K562 (cell line): ENCODE results near the gene LHPP. TPM values are rescaled to one million over a fixed set of nuclear protein-coding genes. Genes with fewer than 3 reads are reported as not detected.
A peak's percentile ranks its signal among the peaks of the same experiment; 100 is the strongest.

Experiments used
- ATAC-seq: fragments of 200-7000 bp; cut with Tn5 transposase; 3 replicates; pipeline ENCODE4 v1.9.1; 2020; ENCODE audit warnings: moderate library complexity
- BruUV-seq: library from RNA; stranded (reverse); fragments of 400-500 nt; replicated peaks from 2 replicates; lab custom pipeline; 2021; lab: Mats Ljungman, UMichigan
- CTCF ChIA-PET: fragments of 300-600 bp; formaldehyde crosslinking; extraction: SDS; loops from one replicate; lab custom pipeline; 2021; ENCODE audit warnings: low intra/inter-chr PET ratio; lab: Yijun Ruan, JAX
- POLR2A ChIA-PET: fragments of 300-600, 350-650 bp; sonication (Branson Sonifier 250); formaldehyde crosslinking; extraction: SDS; loops from one replicate; lab custom pipeline; 2021; ENCODE audit warnings: antibody characterized with exemption, inconsistent platforms; lab: Yijun Ruan, JAX
- DNase-seq, 4 experiments: peaks; one replicate each; pipeline versions ENCODE4 v3.0.0 to v3.0.0-alpha.2; 2011 to 2018; ENCODE audit warnings: low spot score in 3 of 4, mixed read lengths in 3 of 4; ENCODE audit errors: extremely low read depth in 1 of 4
- FAIRE-seq: peaks from 2 replicates; lab custom pipeline; 2011; peaks lifted over from hg19 to GRCh38; lab: Jason Lieb, UNC
- H2AFZ ChIP-seq: 2 replicates; pipeline ENCODE4 v1.6.0; 2011; ENCODE audit warnings: low read depth, low read length, control low read depth, inconsistent platforms
- H3K27ac ChIP-seq: fragments of 200-600 bp; 3 replicates; pipeline ENCODE4 v1.8.0; 2011; ENCODE audit warnings: low read depth, mild to moderate bottlenecking, control low read depth, inconsistent platforms, low read length, moderate library complexity, mixed read lengths; ENCODE audit errors: extremely low read depth
- H3K27me3 ChIP-seq, 2 experiments: fragments of 300-600 bp in 1 of 2; 2 replicates in 1 of 2; 3 replicates in 1 of 2; pipeline versions ENCODE4 v1.6.0 to v1.8.0; 2011; ENCODE audit warnings: inconsistent platforms in 2 of 2, low read length in 2 of 2, mild to moderate bottlenecking in 1 of 2, mixed read lengths in 1 of 2, moderate library complexity in 1 of 2; ENCODE audit not compliant: control insufficient read depth in 2 of 2, insufficient read depth in 2 of 2
- H3K36me3 ChIP-seq: fragments of 300-600 bp; 3 replicates; pipeline ENCODE4 v1.8.0; 2011; ENCODE audit warnings: mild to moderate bottlenecking, low read length, inconsistent platforms; ENCODE audit not compliant: control insufficient read depth, insufficient read depth
- H3K4me1 ChIP-seq, 2 experiments: fragments of 200-600 bp in 1 of 2; replicated peaks in 1 of 2; 2 replicates in 1 of 2; 3 replicates in 1 of 2; pipeline versions ENCODE4 v1.5.1 to v1.8.0; 2011; ENCODE audit warnings: inconsistent platforms in 2 of 2, low read length in 2 of 2, mild to moderate bottlenecking in 1 of 2, mixed read lengths in 1 of 2, moderate library complexity in 1 of 2; ENCODE audit not compliant: control insufficient read depth in 2 of 2, insufficient read depth in 2 of 2
- H3K4me2 ChIP-seq: 2 replicates; pipeline ENCODE4 v1.6.1; 2011; ENCODE audit warnings: low read length, control low read depth, inconsistent platforms, mixed read lengths; ENCODE audit not compliant: insufficient read depth
- H3K4me3 ChIP-seq: fragments of 200-600 bp; sonication (generic), shearing (Covaris generic); 2 replicates; pipeline ENCODE4 v1.5.1; 2016; ENCODE audit warnings: control low read depth, inconsistent platforms
- H3K79me2 ChIP-seq: fragments of 200-600 bp; 3 replicates; pipeline ENCODE4 v1.8.0; 2011; ENCODE audit warnings: low read length, inconsistent platforms; ENCODE audit not compliant: control insufficient read depth, insufficient read depth
- H3K9ac ChIP-seq, 2 experiments: 2 replicates each; pipeline versions ENCODE4 v1.6.0 to v1.6.1; 2011; ENCODE audit warnings: low read depth in 2 of 2, low read length in 2 of 2, control low read depth in 1 of 2, inconsistent platforms in 1 of 2, mild to moderate bottlenecking in 1 of 2, mixed read lengths in 1 of 2; ENCODE audit not compliant: insufficient read depth in 1 of 2
- H3K9me1 ChIP-seq: one replicate; pipeline ENCODE4 v1.6.0; 2011; ENCODE audit warnings: inconsistent platforms, mild to moderate bottlenecking, low read length, moderate library complexity; ENCODE audit not compliant: control insufficient read depth, insufficient read depth
- H3K9me3 ChIP-seq: replicated peaks from 2 replicates; pipeline ENCODE4 v1.5.1; 2011; ENCODE audit warnings: low read depth, low read length, inconsistent platforms; ENCODE audit not compliant: control insufficient read depth, insufficient read depth
- H4K20me1 ChIP-seq: replicated peaks from 2 replicates; pipeline ENCODE4 v1.6.1; 2011; ENCODE audit warnings: low read length, inconsistent platforms, mixed read lengths; ENCODE audit not compliant: control insufficient read depth, insufficient read depth
- HNRNPK ChIP-seq: fragments of 200-400 bp; formaldehyde crosslinking; IDR thresholded peaks from one replicate; pipeline ENCODE4 v1.6.1; 2018; ENCODE audit warnings: mild to moderate bottlenecking, low read depth, low read length; ENCODE audit not compliant: poor library complexity, severe bottlenecking
- RAD21 ChIP-seq, 2 experiments: fragments of 250-450 bp in 1 of 2; fragments of 450-650 bp in 1 of 2; sonication (Bioruptor Pico) in 1 of 2; formaldehyde crosslinking in 1 of 2; IDR thresholded peaks in 1 of 2; conservative IDR thresholded peaks in 1 of 2; 2 replicates each; pipeline versions ENCODE4 v1.4.0 to v1.8.0; 2020 to 2022; ENCODE audit warnings: mild to moderate bottlenecking in 2 of 2, moderate library complexity in 1 of 2
- SMARCB1 ChIP-seq: IDR thresholded peaks from 2 replicates; pipeline ENCODE4 v1.6.1; 2011; ENCODE audit warnings: improper control_type of control experiment, low read depth; ENCODE audit not compliant: insufficient read length
- SRSF1 ChIP-seq: fragments of 200-400 bp; formaldehyde crosslinking; IDR thresholded peaks from 2 replicates; pipeline ENCODE4 v1.6.1; 2017; ENCODE audit warnings: mild to moderate bottlenecking, low read depth, low read length, moderate library complexity
- STAG1 ChIP-seq: sonication (generic); formaldehyde crosslinking; IDR thresholded peaks from 2 replicates; pipeline ENCODE4 v1.5.0; 2020; ENCODE audit warnings: missing genetic modification reagents, borderline replicate concordance
- WGBS: fragments of 100-300 bp; shearing (Covaris generic); methylation state at CpG from one replicate; pipeline ENCODE4 v1.1.6; 2016; ENCODE audit warnings: low coverage, mixed read lengths; ENCODE audit not compliant: insufficient coverage; ENCODE audit errors: missing lambda C conversion rate; 5-methylcytosine and 5-hydroxymethylcytosine counted together
- in situ Hi-C: fragments of 300-500 bp; cut with MboI; formaldehyde crosslinking; loops from 4 replicates; pipeline ENCODE4 v1.15.0; 2018; ENCODE audit warnings: inconsistent platforms, mixed read lengths
- intact Hi-C: fragments of 100-400 bp; cut with micrococcal nuclease; formaldehyde crosslinking; loops from 2 replicates; pipeline ENCODE4 v1.14.2; 2022
- polyA plus RNA-seq, 8 experiments: library from polyadenylated mRNA; depleted of rRNA in 4 of 8; stranded (reverse) in 5 of 8; unstranded in 3 of 8; fragments of >200 nt; fragmentation: Nextera tagmentation in 2 of 8; fragmentation: Illumina TruSeq in 1 of 8; extraction: Ambion mirVana in 2 of 8; extraction: Trizol in 1 of 8; gene quantifications; 2 replicates each; pipeline versions ENCODE4 v1.2.1 to v1.2.3, GENCODE V29; 2011 to 2014; ENCODE audit warnings: inconsistent platforms in 1 of 8, missing spikeins in 1 of 8
- total RNA-seq, 7 experiments: library from RNA; depleted of rRNA in 6 of 7; stranded (reverse); fragments of >200 nt in 6 of 7; fragmentation: Illumina TruSeq in 2 of 7; extraction: Trizol in 2 of 7; gene quantifications; 2 replicates each; pipeline versions ENCODE4 v1.2.1 to v1.2.3, GENCODE V29; 2011 to 2021; ENCODE audit warnings: low replicate concordance in 1 of 7
- TF ChIP-seq, protein P1 (sequence below), 3 experiments: IDR thresholded peaks in 2 of 3; conservative IDR thresholded peaks in 1 of 3; 2 replicates each; pipeline ENCODE4 v1.5.1; 2011 to 2012; ENCODE audit warnings: low read length in 3 of 3, mild to moderate bottlenecking in 3 of 3, control low read depth in 2 of 3, improper control_type of control experiment in 1 of 3, inconsistent platforms in 1 of 3, low read depth in 1 of 3, mixed read lengths in 1 of 3, moderate library complexity in 1 of 3; ENCODE audit not compliant: insufficient read depth in 2 of 3

Gene LHPP
- total and polyA plus RNA-seq, 9 of the 15 experiments (the other 6 are each of a cell fraction or from before 2014, with no cell fraction given) = 0.34 to 7.4 (median 3.0) TPM

GRCh38 chr10:124533266-124533665, 71.6 kb downstream of the LHPP start (continued):
- TF ChIP-seq HNRNPK (no peak), SMARCB1 (no peak)

GRCh38 chr10:124534231-124534798, 72.7 kb downstream of the LHPP start:
- CTCF ChIA-PET = no interaction called here
- in situ Hi-C loops (loop anchor here (10.0 kb wide), 1 partner anchor 510 kb away; no protein-coding TSS in a partner anchor), intact Hi-C loops (loop anchor here (10.0 kb wide), 1 partner anchor 290 kb away; no protein-coding TSS in a partner anchor)
- Histone ChIP-seq H3K27ac (no peak overlapping the region), H3K36me3 (no peaks in the 10 kb centered on the region), H3K27me3 (no peaks in the 10 kb centered on the region), H3K9me3 (no peaks in the 10 kb centered on the region), H4K20me1 (no peaks in the 10 kb centered on the region; the same call in 1 of the 2 replicates), H2AFZ (no peak overlapping the region), H3K4me1 (peaks cover 3 to 55% of the 10 kb centered on the region in 2 experiments; a peak in 4 of 5 replicates), H3K79me2 (no peaks in the 10 kb centered on the region), H3K4me2 (no peak overlapping the region), H3K4me3 (no peak overlapping the region), H3K9me1 (no peaks in the 10 kb centered on the region), H3K9ac (no peak overlapping the region)
- POLR2A ChIA-PET = no interaction called here
- no TSS peak for BruUV-seq
- peak; percentile 48; the same call in 2 of the 3 replicates for ATAC-seq
- TF ChIP-seq RAD21 (CRISPR knock-in tag; conservative IDR thresholded peaks at IDR 0.05 in 1 of 2, IDR thresholded peaks at IDR 0.05 in 1 of 2) (peak in 1 of 2 experiments; percentile 52; a peak in 2 of 4 replicates), SRSF1 (no peak), STAG1 (CRISPR knock-in tag) (peak; percentile 41; the same call in 1 of the 2 replicates)
- TF ChIP-seq, protein P1, sequence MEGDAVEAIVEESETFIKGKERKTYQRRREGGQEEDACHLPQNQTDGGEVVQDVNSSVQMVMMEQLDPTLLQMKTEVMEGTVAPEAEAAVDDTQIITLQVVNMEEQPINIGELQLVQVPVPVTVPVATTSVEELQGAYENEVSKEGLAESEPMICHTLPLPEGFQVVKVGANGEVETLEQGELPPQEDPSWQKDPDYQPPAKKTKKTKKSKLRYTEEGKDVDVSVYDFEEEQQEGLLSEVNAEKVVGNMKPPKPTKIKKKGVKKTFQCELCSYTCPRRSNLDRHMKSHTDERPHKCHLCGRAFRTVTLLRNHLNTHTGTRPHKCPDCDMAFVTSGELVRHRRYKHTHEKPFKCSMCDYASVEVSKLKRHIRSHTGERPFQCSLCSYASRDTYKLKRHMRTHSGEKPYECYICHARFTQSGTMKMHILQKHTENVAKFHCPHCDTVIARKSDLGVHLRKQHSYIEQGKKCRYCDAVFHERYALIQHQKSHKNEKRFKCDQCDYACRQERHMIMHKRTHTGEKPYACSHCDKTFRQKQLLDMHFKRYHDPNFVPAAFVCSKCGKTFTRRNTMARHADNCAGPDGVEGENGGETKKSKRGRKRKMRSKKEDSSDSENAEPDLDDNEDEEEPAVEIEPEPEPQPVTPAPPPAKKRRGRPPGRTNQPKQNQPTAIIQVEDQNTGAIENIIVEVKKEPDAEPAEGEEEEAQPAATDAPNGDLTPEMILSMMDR (IDR thresholded peaks at IDR 0.05 in 2 of 3, conservative IDR thresholded peaks at IDR 0.05 in 1 of 3; ENCODE audit: insufficient read depth in 2 of 3, low read depth in 1 of 3, low read length in 3 of 3) = peak; percentile 31 to 46 (median 36); a peak in 5 of 6 replicates
- 73% methylated on average over 12 of the region's 30 CpGs for WGBS
- FAIRE-seq = no peak
- peak in 1 of 4 experiments; percentile 25 for DNase-seq
